ENCODE data around the gene TMEM139.

TMEM139 gene

GRCh38 chr7:143325240-143325639 is 40.5 kb downstream of the TMEM139 start:
- no peak for DNase-seq (ENCODE audit: low read depth)

GRCh38 chr7:143327903-143328302 is 43.1 kb downstream of the TMEM139 start:
- no peak for DNase-seq (ENCODE audit: low read depth)

GRCh38 chr7:143329471-143330170 is 44.9 kb downstream of the TMEM139 start:
- DNase-seq (ENCODE audit: low read depth), result no peak

- peak; percentile 76 for DNase-seq (ENCODE audit: low read depth)
Observed at GRCh38 chr7:143331179-143331801, 46.5 kb downstream of the TMEM139 start.

- no peak for DNase-seq (ENCODE audit: low read depth)
Observed at GRCh38 chr7:143334244-143334643, 49.5 kb downstream of the TMEM139 start.

- DNase-seq (ENCODE audit: low read depth), result no peak
Observed at GRCh38 chr7:143337216-143337615, 52.5 kb downstream of the TMEM139 start.

Data from ELR (cell line).